Measurements from ENCODE around the gene EXOG.

Gene EXOG

GRCh38 chr3:38465588-38466154 lies 30.5 kb upstream of the EXOG start:
- TF ChIP-seq CTCF (IDR thresholded peaks at IDR 0.05; ENCODE audit: extremely low read depth, missing control alignments), result no peak
- no peak for DNase-seq (ENCODE audit: low spot score)

GRCh38 chr3:38468765-38469164 lies 27.4 kb upstream of the EXOG start:
- TF ChIP-seq CTCF (IDR thresholded peaks at IDR 0.05; ENCODE audit: extremely low read depth, missing control alignments), result no peak
- DNase-seq (ENCODE audit: low spot score), result no peak

GRCh38 chr3:38469852-38470251 lies 26.3 kb upstream of the EXOG start:
- no peak for DNase-seq (ENCODE audit: low spot score)
- TF ChIP-seq CTCF (IDR thresholded peaks at IDR 0.05; ENCODE audit: extremely low read depth, missing control alignments), result no peak

GRCh38 chr3:38471260-38471857 lies 24.8 kb upstream of the EXOG start:
- DNase-seq (ENCODE audit: low spot score), result no peak
- no peak for TF ChIP-seq CTCF (IDR thresholded peaks at IDR 0.05; ENCODE audit: extremely low read depth, missing control alignments)

GRCh38 chr3:38472342-38472741 lies 23.8 kb upstream of the EXOG start:
- TF ChIP-seq CTCF (IDR thresholded peaks at IDR 0.05; ENCODE audit: extremely low read depth, missing control alignments), result no peak
- DNase-seq (ENCODE audit: low spot score), result no peak

GRCh38 chr3:38473229-38473628 lies 22.9 kb upstream of the EXOG start:
- no peak for DNase-seq (ENCODE audit: low spot score)
- no peak for TF ChIP-seq CTCF (IDR thresholded peaks at IDR 0.05; ENCODE audit: extremely low read depth, missing control alignments)

GRCh38 chr3:38474928-38475605 lies 21.1 kb upstream of the EXOG start:
- DNase-seq (ENCODE audit: low spot score), result no peak
- no peak for TF ChIP-seq CTCF (IDR thresholded peaks at IDR 0.05; ENCODE audit: extremely low read depth, missing control alignments)

All from GM20000 (cell line).